Measurements from ENCODE around the gene ANKRD42.
"Not testable (repeated sequence)": the region's sequence is repeated elsewhere in the genome, so short reads cannot be mapped to it uniquely, and the experiment has no call there.

The ANKRD42 gene

GRCh38 chr11:83257761-83258168 is 64.3 kb downstream of the ANKRD42 start:
- Histone ChIP-seq H3K27ac (ENCODE audit: extremely low read depth, low read depth, low read length) (no peak overlapping the region), H3K36me3 (ENCODE audit: control insufficient read depth in 2 of 2, insufficient read depth in 1 of 2, low read length in 2 of 2) (peaks cover 0 to 38% of the 10 kb centered on the region in 2 experiments; a peak in 1 of 3 replicates), H3K4me1 (ENCODE audit: control insufficient read depth, insufficient read depth, low read length) (no peaks in the 10 kb centered on the region), H3K9me3 (ENCODE audit: control insufficient read depth, insufficient read depth, low read depth, low read length) (no peaks in the 10 kb centered on the region), H3K4me3 (ENCODE audit: low read depth, low read length) (no peak overlapping the region)
- ChIA-PET POLR2A (no interaction called here), CTCF (interaction anchor here (1.1 to 1.3 kb wide), 2 partner anchors 482 to 562 kb away, joined by 3 read pairs; no protein-coding TSS in a partner anchor)
- no peak for TF ChIP-seq ZBTB1 (tag by site-specific recombination; IDR thresholded peaks at IDR 0.05)
- no peak for TF ChIP-seq REPIN1 (tag by site-specific recombination; IDR thresholded peaks at IDR 0.05; ENCODE audit: low read depth)
- no peak for TF ChIP-seq KLF7 (tag by site-specific recombination; IDR thresholded peaks at IDR 0.05; ENCODE audit: borderline replicate concordance)
- no peak for TF ChIP-seq MEIS1 (CRISPR knock-in tag; IDR thresholded peaks at IDR 0.05; ENCODE audit: borderline replicate concordance)
- no peak for TF ChIP-seq ZBTB6 (tag by site-specific recombination; IDR thresholded peaks at IDR 0.05)
- no peak for TF ChIP-seq INSM2 (tag by site-specific recombination; IDR thresholded peaks at IDR 0.05)
- TF ChIP-seq ZNF639 (tag by site-specific recombination; IDR thresholded peaks at IDR 0.05), result no peak
- no peak for TF ChIP-seq ZNF571 (tag by site-specific recombination; IDR thresholded peaks at IDR 0.05)
- no peak for TF ChIP-seq ZNF837 (tag by site-specific recombination; IDR thresholded peaks at IDR 0.05)
- no peak for TF ChIP-seq SCRT1 (tag by site-specific recombination; IDR thresholded peaks at IDR 0.05; ENCODE audit: borderline replicate concordance)
- no peak for TF ChIP-seq ZNF791 (tag by site-specific recombination; IDR thresholded peaks at IDR 0.05)
- TF ChIP-seq ZSCAN23 (tag by site-specific recombination; IDR thresholded peaks at IDR 0.05), result no peak

GRCh38 chr11:83259559-83259958 is 66.0 kb downstream of the ANKRD42 start:
- Histone ChIP-seq H3K27ac (ENCODE audit: extremely low read depth, low read depth, low read length) (no peak overlapping the region), H3K36me3 (ENCODE audit: control insufficient read depth in 2 of 2, insufficient read depth in 1 of 2, low read length in 2 of 2) (peaks cover 0 to 51% of the 10 kb centered on the region in 2 experiments; a peak in 1 of 3 replicates), H3K9me3 (ENCODE audit: control insufficient read depth, insufficient read depth, low read depth, low read length) (no peaks in the 10 kb centered on the region), H3K4me1 (ENCODE audit: control insufficient read depth, insufficient read depth, low read length) (no peaks in the 10 kb centered on the region), H3K4me3 (ENCODE audit: low read depth, low read length) (no peak overlapping the region)
- POLR2A ChIA-PET, result no interaction called here
- CTCF ChIA-PET, result interaction anchor here (0.5 to 1.6 kb wide), 2 partner anchors 9 to 358 kb away, joined by 3 to 4 read pairs; partner anchors contain the start of gene DDIAS
- TF ChIP-seq ZNF548 (tag by site-specific recombination; IDR thresholded peaks at IDR 0.05), result no peak
- TF ChIP-seq ZNF138 (tag by site-specific recombination; IDR thresholded peaks at IDR 0.05; ENCODE audit: borderline replicate concordance), result no peak
- TF ChIP-seq ZNF626 (tag by site-specific recombination; IDR thresholded peaks at IDR 0.05), result no peak

- H3K4me1 ChIP-seq (ENCODE audit: control insufficient read depth, insufficient read depth, low read length), result no peaks in the 10 kb centered on the region
- no peak overlapping the region for H3K27ac ChIP-seq (ENCODE audit: extremely low read depth, low read depth, low read length)
- no peaks in the 10 kb centered on the region for H3K9me3 ChIP-seq (ENCODE audit: control insufficient read depth, insufficient read depth, low read depth, low read length)
- CTCF ChIA-PET, result interaction anchor here (0.7 kb wide), 1 partner anchor 459 kb away, joined by 4 read pairs; no protein-coding TSS in a partner anchor
- no peak for TF ChIP-seq ZXDB (tag by site-specific recombination; IDR thresholded peaks at IDR 0.05)
- peaks cover 0 to 44% of the 10 kb centered on the region in 2 experiments; a peak in 1 of 3 replicates for H3K36me3 ChIP-seq (ENCODE audit: control insufficient read depth in 2 of 2, insufficient read depth in 1 of 2, low read length in 2 of 2)
- no peak overlapping the region for H3K4me3 ChIP-seq (ENCODE audit: low read depth, low read length)
- POLR2A ChIA-PET, result no interaction called here
These were observed 71.8 kb downstream of the ANKRD42 start for GRCh38 chr11:83265331-83265730.

- H3K36me3 ChIP-seq (ENCODE audit: control insufficient read depth in 2 of 2, insufficient read depth in 1 of 2, low read length in 2 of 2), result peaks cover under 1 to 38% of the 10 kb centered on the region in 2 experiments; a peak in 2 of 3 replicates
- CTCF ChIA-PET, result interaction anchor here (0.7 kb wide), 1 partner anchor 729 kb away, joined by 3 read pairs; no protein-coding TSS in a partner anchor
- POLR2A ChIA-PET, result not testable (repeated sequence)
These were observed 75.6 kb downstream of the ANKRD42 start for GRCh38 chr11:83269080-83269479.

More at GRCh38 chr11:83269080-83269479, 75.6 kb downstream of the ANKRD42 start:
- not testable (repeated sequence) for H3K27ac ChIP-seq (ENCODE audit: extremely low read depth, low read depth, low read length); H3K4me3 ChIP-seq (ENCODE audit: low read depth, low read length); H3K9me3 ChIP-seq (ENCODE audit: control insufficient read depth, insufficient read depth, low read depth, low read length); H3K4me1 ChIP-seq (ENCODE audit: control insufficient read depth, insufficient read depth, low read length)
